BLaER1 treated with 17β-estradiol and CSF1 and Interleukin-3, amounts not matched to agents 10 nM and 100 nM (cell line): Measurements from ENCODE around the gene FAM209B.
A peak's percentile ranks its signal among the peaks of the same experiment; 100 is the strongest.
"Not testable (repeated sequence)": the region's sequence is repeated elsewhere in the genome, so short reads cannot be mapped to it uniquely, and the experiment has no call there.

Experiments
- H3K27ac ChIP-seq, 11 experiments: shearing (Covaris generic); formaldehyde crosslinking; 2 replicates each; pipeline ENCODE4 v1.8.1; 2022
- H3K27me3 ChIP-seq, 11 experiments: shearing (Covaris generic); formaldehyde crosslinking; 2 replicates each; pipeline ENCODE4 v1.8.1; 2022
- H3K36me3 ChIP-seq, 11 experiments: shearing (Covaris generic); formaldehyde crosslinking; 2 replicates each; pipeline ENCODE4 v1.8.1; 2022
- H3K4me1 ChIP-seq, 10 experiments: shearing (Covaris generic); formaldehyde crosslinking; 2 replicates each; pipeline ENCODE4 v1.8.1; 2022
- H3K4me2 ChIP-seq, 11 experiments: shearing (Covaris generic); formaldehyde crosslinking; 2 replicates each; pipeline ENCODE4 v1.8.1; 2022
- H3K4me3 ChIP-seq, 10 experiments: shearing (Covaris generic); formaldehyde crosslinking; 2 replicates each; pipeline ENCODE4 v1.8.1; 2022
- H3K9ac ChIP-seq, 11 experiments: shearing (Covaris generic); formaldehyde crosslinking; 2 replicates each; pipeline ENCODE4 v1.8.1; 2022
- H3K9me3 ChIP-seq, 11 experiments: shearing (Covaris generic); formaldehyde crosslinking; replicated peaks in 1 of 11; 2 replicates each; pipeline ENCODE4 v1.8.1; 2022
- H4K20me1 ChIP-seq, 11 experiments: shearing (Covaris generic); formaldehyde crosslinking; 2 replicates each; pipeline ENCODE4 v1.8.1; 2022
- Cebpa-rat ChIP-seq, 11 experiments: shearing (Covaris generic); IDR thresholded peaks; 2 replicates each; pipeline ENCODE4 v1.8.1; 2022

The FAM209B gene

DNA sequence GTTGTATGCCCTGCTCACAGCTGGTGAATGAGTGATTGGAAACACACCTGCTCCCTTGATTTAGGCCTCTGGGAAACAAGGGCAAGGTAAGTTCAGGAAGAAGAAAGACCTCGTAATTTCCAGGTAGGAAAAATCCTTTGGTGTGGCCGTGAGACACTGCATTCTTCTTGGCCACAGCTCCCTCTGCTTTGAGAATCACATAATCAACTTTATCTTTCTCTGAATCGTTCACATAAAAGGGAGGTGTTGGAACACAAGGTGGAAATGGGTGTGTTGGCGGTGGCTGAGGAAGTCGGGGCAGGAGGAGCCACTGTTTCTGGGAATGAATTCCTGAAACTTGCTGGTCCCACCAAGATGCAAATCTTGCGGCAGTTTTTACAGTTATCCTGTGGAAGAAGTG lies 25.9 kb downstream of the FAM209B start:
- H3K4me1 ChIP-seq, result peaks cover 14 to 18% (median 16%) of the 10 kb centered on the region in 10 experiments
- no peaks in the 10 kb centered on the region for H3K36me3 ChIP-seq
- no peak overlapping the region for H3K9ac ChIP-seq
- H3K27ac ChIP-seq, result no peak overlapping the region
- no peak overlapping the region for H3K4me2 ChIP-seq
- no peaks in the 10 kb centered on the region for H3K9me3 ChIP-seq
- no peaks in the 10 kb centered on the region for H3K27me3 ChIP-seq
- no peak for TF ChIP-seq Cebpa-rat (IDR thresholded peaks at IDR 0.05)
- H4K20me1 ChIP-seq, result no peaks in the 10 kb centered on the region
- no peak overlapping the region for H3K4me3 ChIP-seq

GRCh38 chr20:56564526-56564925 lies 31.5 kb downstream of the FAM209B start:
- H3K4me3 ChIP-seq, result not testable (repeated sequence)
- peaks cover 0 to 13% (median 0%) of the 10 kb centered on the region in 10 experiments; a peak in 4 of 20 replicates for H3K4me1 ChIP-seq

DNA sequence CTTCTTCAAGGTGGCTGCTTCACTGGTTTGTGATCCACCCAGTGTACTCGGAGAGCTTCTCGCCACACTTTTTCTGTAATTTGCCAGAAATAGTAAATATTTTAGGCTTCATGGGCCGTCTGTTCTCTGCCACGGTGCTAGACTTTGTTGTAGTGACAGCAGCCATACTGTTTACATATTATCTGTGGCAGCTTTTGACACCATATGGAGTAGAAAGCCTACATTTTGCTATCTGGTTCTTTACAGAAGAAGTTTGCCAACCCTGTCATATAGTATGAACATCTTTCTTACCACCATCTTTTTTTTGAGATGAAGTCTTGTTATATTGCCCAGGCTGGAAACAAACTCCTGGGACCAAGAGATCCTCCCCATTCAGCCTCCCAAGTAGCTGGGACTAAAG lies 32.5 kb downstream of the FAM209B start:
- Histone ChIP-seq H3K36me3 (no peaks in the 10 kb centered on the region), H4K20me1 (no peaks in the 10 kb centered on the region), H3K27me3 (no peaks in the 10 kb centered on the region), H3K4me3 (no peak overlapping the region), H3K9me3 (no peaks in the 10 kb centered on the region), H3K27ac (no peak overlapping the region), H3K9ac (no peak overlapping the region), H3K4me2 (peak overlapping the region in 4 of 11 experiments; percentile 2 to 19 (median 12); a peak in 4 of 22 replicates), H3K4me1 (peaks cover 0 to 13% (median 0%) of the 10 kb centered on the region in 10 experiments; a peak in 4 of 20 replicates)
- no peak for TF ChIP-seq Cebpa-rat (IDR thresholded peaks at IDR 0.05)

More at GRCh38 chr20:56564526-56564925, 31.5 kb downstream of the FAM209B start:
- not testable (repeated sequence) for H4K20me1 ChIP-seq, H3K9ac ChIP-seq, H3K9me3 ChIP-seq, H3K4me2 ChIP-seq, H3K36me3 ChIP-seq, H3K27ac ChIP-seq, H3K27me3 ChIP-seq

GRCh38 chr20:56566621-56567020 lies 33.6 kb downstream of the FAM209B start:
- Histone ChIP-seq H3K4me1 (peaks cover 0 to 13% (median under 1%) of the 10 kb centered on the region in 10 experiments; a peak in 4 of 20 replicates), H3K27ac (no peak overlapping the region), H3K4me2 (no peak overlapping the region)

GRCh38 chr20:56570832-56571231 lies 37.8 kb downstream of the FAM209B start:
- H3K27me3 ChIP-seq, result no peaks in the 10 kb centered on the region
- H3K27ac ChIP-seq, result no peak overlapping the region
- H3K9me3 ChIP-seq, result peaks cover 0 to 8% (median 7%) of the 10 kb centered on the region in 11 experiments; a peak in 10 of 22 replicates
- H3K4me1 ChIP-seq, result peaks cover 0 to 10% (median 2%) of the 10 kb centered on the region in 10 experiments; a peak in 6 of 20 replicates
- no peaks in the 10 kb centered on the region for H4K20me1 ChIP-seq
- H3K36me3 ChIP-seq, result no peaks in the 10 kb centered on the region
- TF ChIP-seq Cebpa-rat (IDR thresholded peaks at IDR 0.05), result no peak
- no peak overlapping the region for H3K9ac ChIP-seq
- H3K4me2 ChIP-seq, result no peak overlapping the region
- no peak overlapping the region for H3K4me3 ChIP-seq

More at GRCh38 chr20:56566621-56567020, 33.6 kb downstream of the FAM209B start:
- Histone ChIP-seq H3K27me3 (no peaks in the 10 kb centered on the region), H4K20me1 (no peaks in the 10 kb centered on the region), H3K9me3 (peaks cover 0 to 8% (median 7%) of the 10 kb centered on the region in 11 experiments; a peak in 10 of 22 replicates), H3K4me3 (no peak overlapping the region), H3K36me3 (no peaks in the 10 kb centered on the region), H3K9ac (no peak overlapping the region)
- TF ChIP-seq Cebpa-rat (IDR thresholded peaks at IDR 0.05), result no peak

- peak in 9 of 11 experiments; percentile 8 to 77 (median 52); a peak in 11 of 22 replicates for TF ChIP-seq Cebpa-rat (IDR thresholded peaks at IDR 0.05)
- Histone ChIP-seq H3K9ac (no peak overlapping the region), H3K4me3 (no peak overlapping the region), H3K36me3 (no peaks in the 10 kb centered on the region), H3K4me2 (peak overlapping the region in 3 of 11 experiments; percentile 6 to 18 (median 13); a peak in 3 of 22 replicates), H3K4me1 (peaks cover 0 to 10% (median 0%) of the 10 kb centered on the region in 10 experiments; a peak in 5 of 20 replicates), H4K20me1 (no peaks in the 10 kb centered on the region), H3K9me3 (peaks cover 0 to 8% (median 7%) of the 10 kb centered on the region in 11 experiments; a peak in 10 of 22 replicates), H3K27ac (no peak overlapping the region), H3K27me3 (no peaks in the 10 kb centered on the region)
Measured at GRCh38 chr20:56572172-56572571, 39.1 kb downstream of the FAM209B start.

DNA sequence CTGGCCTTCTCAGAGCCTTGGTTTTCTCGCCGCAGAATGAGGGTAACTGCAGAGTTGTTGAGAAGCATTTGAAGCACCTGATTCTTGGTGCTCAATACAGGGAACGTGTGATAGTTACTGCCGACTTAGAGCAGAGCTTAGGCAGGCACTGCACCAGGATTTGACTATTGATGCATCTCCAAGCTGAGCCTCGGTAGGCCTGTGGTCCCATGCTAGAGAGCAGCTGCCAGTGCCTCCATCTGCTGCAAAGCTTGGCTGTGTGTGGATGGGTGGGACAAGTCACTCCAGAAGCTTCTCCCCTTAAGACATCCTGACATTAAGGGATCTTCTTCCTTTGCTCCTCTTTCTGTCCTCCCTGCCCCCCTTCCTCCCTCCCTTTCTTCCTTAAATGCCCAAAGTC lies 40.9 kb downstream of the FAM209B start:
- no peak overlapping the region for H3K27ac ChIP-seq
- H3K36me3 ChIP-seq, result no peaks in the 10 kb centered on the region
- no peak overlapping the region for H3K9ac ChIP-seq
- no peak overlapping the region for H3K4me3 ChIP-seq
- no peak overlapping the region for H3K4me2 ChIP-seq
- no peaks in the 10 kb centered on the region for H4K20me1 ChIP-seq
- no peak for TF ChIP-seq Cebpa-rat (IDR thresholded peaks at IDR 0.05)
- H3K4me1 ChIP-seq, result peaks cover 0 to 10% (median 0%) of the 10 kb centered on the region in 10 experiments; a peak in 5 of 20 replicates
- peaks cover 0 to 8% (median 7%) of the 10 kb centered on the region in 11 experiments; a peak in 10 of 22 replicates for H3K9me3 ChIP-seq
- H3K27me3 ChIP-seq, result no peaks in the 10 kb centered on the region

DNA sequence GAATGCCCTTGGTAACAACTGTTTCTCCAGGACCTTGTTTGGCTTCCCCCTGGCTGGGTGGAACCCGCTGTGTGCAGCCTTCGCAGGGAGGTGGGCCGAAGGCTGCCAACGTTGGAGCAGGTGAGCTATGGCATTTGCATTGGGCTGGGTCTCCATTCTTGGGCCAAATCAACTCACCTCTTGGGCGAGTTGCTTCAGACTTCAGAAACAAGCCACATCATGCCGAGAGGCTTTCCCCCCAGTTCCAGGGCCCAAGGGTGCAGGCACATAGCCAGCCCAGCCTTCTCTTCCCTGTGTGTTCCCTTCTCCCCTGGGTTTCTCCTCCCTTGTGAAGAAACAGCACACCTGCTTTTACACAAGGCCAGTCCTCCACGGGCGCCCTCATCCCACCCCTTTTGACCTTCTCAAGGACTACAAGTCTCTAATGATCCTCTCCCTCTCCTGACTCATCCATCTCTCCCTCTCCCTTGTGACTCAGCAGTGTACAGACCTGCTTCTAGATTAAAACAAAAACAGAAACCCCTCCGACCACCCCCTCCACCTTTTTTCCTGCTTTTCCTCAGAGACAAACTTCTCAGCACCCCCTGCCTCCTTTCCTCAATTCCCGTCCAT lies 41.6 kb downstream of the FAM209B start:
- no peak overlapping the region for H3K4me3 ChIP-seq
- no peak for TF ChIP-seq Cebpa-rat (IDR thresholded peaks at IDR 0.05)
- no peak overlapping the region for H3K27ac ChIP-seq
- peaks cover 0 to 10% (median 0%) of the 10 kb centered on the region in 10 experiments; a peak in 5 of 20 replicates for H3K4me1 ChIP-seq
- H3K9ac ChIP-seq, result no peak overlapping the region
- H4K20me1 ChIP-seq, result no peaks in the 10 kb centered on the region
- H3K27me3 ChIP-seq, result no peaks in the 10 kb centered on the region
- peaks cover 0 to 8% (median 7%) of the 10 kb centered on the region in 11 experiments; a peak in 10 of 22 replicates for H3K9me3 ChIP-seq
- no peaks in the 10 kb centered on the region for H3K36me3 ChIP-seq
- H3K4me2 ChIP-seq, result no peak overlapping the region

GRCh38 chr20:56575157-56575556 lies 42.1 kb downstream of the FAM209B start:
- H3K9ac ChIP-seq, result no peak overlapping the region
- no peak overlapping the region for H3K4me3 ChIP-seq
- H3K4me2 ChIP-seq, result no peak overlapping the region
- H3K27me3 ChIP-seq, result no peaks in the 10 kb centered on the region
- no peak overlapping the region for H3K27ac ChIP-seq
- H4K20me1 ChIP-seq, result no peaks in the 10 kb centered on the region
- H3K4me1 ChIP-seq, result peaks cover 0 to 10% (median 0%) of the 10 kb centered on the region in 10 experiments; a peak in 5 of 20 replicates
- peaks cover 0 to 8% (median 7%) of the 10 kb centered on the region in 11 experiments; a peak in 10 of 22 replicates for H3K9me3 ChIP-seq
- no peaks in the 10 kb centered on the region for H3K36me3 ChIP-seq
- no peak for TF ChIP-seq Cebpa-rat (IDR thresholded peaks at IDR 0.05)
